ENCODE data around the gene C10orf90.

The C10orf90 gene

GRCh38 chr10:126634347-126634746 lies 36.1 kb downstream of the C10orf90 start:
- DNase-seq = no peak

DNA sequence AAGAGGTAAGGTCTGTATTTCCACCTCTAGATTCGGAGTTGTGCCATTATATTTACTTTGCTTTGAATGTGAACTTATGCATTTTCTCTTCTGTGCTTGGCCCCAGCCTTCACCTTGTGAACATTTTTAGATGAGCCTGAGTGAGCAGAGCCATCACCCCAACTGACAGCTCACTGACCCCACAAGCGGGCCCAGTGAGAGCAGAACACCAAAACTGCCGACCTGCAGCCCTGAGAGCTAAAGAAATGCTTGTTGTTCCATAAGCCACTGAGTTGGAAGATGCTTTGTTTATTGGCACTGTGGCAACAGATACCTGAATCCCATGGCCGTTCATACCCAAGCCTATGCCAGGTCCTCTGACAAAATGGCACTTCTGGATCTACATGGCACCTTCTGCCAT lies 37.8 kb downstream of the C10orf90 start:
- DNase-seq = no peak

DNA sequence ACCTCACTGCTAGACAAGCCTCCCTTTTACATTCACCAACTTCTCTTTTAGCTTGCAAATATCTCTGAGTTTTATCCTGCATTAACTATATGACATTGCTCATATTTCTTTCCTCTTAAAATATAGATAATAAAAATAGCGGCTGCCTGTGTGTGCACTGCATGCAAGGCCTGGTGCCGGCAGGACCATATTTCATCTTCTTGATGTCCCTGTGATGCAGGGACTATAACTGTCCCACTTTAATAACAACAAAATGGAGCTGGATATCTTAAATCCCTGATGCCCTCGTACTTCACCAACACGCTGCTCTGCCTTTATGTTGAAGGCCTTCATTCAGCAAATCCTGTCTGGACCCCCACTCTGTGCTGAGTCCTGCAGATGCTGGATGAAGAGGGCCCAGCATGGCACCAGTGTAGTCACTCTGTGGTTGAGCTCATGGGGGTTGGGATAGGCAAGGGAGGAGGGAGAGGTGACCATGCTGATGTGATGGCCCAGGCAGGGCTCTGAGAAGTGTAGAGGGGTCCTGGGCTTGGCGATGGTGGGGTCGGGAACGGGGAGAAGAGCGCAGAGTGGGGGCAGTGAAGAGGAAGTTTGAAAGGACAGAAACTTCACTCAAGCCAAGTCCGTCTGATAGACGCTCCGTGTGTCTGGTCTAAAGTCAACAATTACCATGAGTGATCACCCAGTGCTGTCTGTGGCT lies 40.4 kb downstream of the C10orf90 start:
- DNase-seq = no peak

- no peak for DNase-seq
Observed at GRCh38 chr10:126628746-126629145, 41.7 kb downstream of the C10orf90 start.

GRCh38 chr10:126621846-126622245 lies 48.6 kb downstream of the C10orf90 start:
- no peak for DNase-seq

DNA sequence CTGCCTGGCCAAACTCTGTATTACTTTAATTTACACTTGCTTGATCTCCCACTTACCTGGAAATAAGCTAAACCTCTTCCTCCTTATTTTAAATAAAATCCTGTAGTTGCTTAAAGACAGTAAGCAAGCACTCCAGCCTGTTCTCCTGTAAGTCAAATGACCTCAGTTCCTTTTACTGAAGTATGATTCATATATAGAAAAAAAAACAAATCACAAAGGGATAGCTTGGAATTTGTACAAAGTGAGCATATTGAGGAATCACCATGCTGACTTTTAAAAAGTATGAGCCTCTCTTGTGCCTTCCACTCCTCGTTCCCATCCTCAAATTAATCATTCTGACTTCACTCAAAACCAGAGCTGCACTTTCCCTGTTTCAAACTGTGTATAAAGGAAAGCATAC lies 52.0 kb downstream of the C10orf90 start:
- no peak for DNase-seq

DNA sequence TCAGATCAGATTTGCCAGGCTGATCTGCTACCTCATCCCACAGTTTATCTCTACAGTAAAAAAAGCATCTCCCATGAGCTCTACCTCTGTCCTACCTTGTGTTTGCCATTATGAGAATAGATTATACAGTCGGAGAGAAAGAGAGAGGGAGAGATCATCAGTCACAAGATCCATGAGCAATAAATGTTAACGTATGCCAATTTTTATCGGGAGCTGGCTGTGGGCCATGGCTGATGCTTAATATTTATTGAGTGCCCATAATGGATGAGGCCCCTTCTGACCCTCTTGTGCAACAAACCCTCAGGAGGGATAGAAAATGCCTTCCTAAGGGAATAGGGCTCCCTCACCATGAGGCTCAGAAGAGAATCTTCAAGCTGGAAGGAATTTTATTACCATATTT lies 52.8 kb downstream of the C10orf90 start:
- DNase-seq = no peak

DNA sequence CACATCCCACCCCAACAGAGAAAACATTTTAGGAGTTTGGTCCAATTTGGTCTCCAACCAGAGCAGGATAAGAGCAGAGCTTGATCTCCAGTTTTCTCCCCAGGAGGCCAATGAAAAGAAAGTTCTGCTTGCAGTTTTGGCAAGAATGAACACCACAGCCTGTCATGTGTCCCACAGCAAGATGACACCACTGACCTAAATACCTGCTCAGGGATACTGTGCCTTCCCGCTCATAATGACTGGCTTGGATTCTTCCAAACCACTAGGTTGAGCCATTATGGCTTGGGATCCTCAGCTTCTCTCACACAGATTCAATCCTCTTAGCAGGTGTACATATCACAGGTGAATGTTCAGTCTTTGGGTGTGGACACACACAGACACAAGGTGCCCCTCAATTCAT lies 53.3 kb downstream of the C10orf90 start:
- DNase-seq = no peak

GRCh38 chr10:126616737-126617136 lies 53.8 kb downstream of the C10orf90 start:
- no peak for DNase-seq

- DNase-seq = no peak
Observed at GRCh38 chr10:126611303-126611702, 59.2 kb downstream of the C10orf90 start.

DNA sequence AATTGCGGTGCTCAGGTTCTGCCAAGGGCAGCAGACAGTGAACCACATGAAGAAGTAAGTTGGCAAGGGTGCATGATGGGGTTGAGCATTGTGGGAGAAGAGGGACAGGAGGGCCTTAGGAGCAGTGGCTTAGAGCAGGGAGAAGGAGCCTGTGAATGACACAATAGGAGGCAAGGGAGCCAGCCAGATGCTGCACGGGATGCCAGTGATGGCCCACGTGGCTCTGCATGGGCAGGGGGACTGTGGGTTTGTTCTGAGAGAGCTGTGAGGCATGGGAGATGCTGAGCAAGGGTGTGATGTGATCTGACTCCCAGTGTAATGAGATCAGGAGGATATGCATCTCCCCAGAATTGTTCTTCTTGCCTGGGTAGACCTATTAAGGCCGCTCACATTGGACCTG lies 60.9 kb downstream of the C10orf90 start:
- no peak for DNase-seq

DNA sequence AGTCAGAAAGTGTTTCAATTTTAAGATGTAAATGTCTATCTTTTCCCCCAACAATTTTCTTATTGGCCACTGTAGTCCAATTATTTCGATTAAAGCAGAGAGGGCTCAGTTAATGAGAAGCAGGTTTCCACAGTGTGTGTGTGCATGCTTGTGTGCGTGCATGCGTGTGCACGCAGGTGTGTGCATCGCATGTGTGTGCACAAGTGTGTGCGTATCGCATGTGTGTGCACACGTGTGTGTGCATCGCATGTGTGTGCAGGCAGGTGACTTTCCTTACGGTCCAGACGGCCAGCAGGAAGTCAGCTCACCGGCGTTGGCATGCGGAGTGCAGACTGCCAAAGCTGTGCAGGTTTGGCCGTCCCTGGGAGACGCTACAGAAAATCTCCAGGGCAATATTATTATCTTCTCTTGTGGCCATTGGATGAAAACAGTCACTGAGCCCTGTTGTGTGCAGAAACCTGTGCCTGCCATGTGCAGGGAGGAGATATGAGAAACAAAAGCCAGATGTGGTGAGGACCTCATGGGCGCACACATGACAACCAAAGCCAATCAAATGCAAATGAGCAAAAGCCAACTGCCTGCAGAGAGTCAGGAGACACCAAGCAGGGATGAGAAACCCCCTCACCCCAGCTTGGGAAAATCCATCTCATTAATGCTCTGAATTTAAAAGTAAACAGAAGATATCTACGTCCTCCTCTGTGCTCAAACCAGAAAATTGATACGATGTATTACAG lies 70.4 kb downstream of the C10orf90 start:
- DNase-seq = no peak

DNA sequence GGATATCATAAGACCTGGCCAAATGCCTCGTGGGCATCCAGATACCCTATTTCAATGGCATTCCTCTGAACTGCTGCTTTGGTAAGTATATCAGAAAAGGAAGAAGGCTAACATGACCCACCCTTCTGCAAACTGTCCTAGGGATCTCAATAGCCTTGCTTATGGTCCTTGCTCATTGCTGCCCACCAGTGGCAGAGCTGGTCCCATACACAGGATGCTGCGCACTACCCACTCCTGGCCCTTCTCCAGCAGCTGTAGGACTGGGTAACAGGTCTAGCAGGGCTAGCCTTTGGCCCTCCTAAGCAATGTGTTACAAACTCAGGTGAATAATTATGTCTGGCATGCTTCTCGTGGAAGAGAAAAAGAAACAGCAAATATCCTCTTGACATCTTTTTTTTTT lies 72.5 kb downstream of the C10orf90 start:
- DNase-seq = no peak

DNA sequence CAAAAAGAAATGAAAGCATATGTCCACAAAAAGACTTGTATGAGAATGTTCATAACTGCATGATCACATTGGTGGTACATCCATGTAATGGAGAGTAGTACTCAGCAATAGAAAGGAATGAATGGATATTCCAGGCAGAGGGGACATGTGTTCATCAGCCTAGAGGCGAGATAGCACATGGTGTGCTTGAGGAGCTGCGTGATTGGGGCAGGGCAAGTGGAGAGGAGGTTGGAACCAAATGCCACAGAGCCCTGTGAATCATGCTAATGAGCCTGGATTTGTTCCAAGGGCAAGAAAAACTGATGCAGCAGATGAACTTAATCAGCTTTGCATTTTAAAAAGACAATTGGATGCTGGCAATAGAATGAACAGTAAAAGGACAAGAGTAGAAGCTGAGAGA lies 73.3 kb downstream of the C10orf90 start:
- DNase-seq = no peak

DNA sequence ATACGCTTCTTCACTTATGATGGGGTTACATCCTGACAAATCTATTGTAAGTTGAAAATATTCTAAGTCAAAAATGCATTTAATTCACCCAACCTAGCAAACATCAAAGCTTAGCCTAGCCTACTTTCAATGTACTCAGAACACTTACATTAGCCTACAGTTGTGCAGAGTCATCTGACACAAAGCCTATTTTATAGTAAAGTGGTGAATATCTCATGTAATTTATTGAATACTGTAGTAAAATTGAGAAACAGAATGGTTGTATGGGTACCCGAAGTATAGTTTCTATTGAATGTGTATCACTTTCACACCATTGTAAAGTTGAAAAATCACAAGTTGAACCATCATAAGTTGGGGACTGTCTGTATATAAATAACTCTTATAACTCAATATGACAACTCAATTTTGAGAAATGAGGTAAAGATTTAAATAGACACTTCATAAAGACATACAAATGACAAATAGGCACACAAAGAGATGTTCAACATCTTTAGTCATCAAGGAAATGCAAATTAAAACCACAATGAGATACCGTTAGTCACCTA lies 73.9 kb downstream of the C10orf90 start:
- DNase-seq = no peak

DNA sequence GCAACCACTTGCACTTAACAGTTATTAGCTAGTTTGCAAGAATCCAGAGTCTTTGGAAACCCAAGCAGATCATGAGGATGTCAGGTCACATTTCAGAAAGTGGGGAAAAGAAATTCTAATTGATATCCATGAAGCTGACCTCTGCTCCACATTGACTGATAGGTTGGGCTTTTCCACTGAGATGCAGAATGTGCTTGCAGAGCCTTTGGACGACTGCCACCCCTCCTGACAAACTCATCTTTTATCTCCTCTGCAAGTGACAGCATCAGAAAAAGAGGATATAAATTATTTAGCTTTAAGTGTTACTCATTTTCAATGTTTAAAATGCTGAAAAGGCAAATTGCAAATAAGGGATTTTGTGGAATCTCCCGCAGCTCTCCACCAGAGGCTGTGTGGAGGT lies 75.3 kb downstream of the C10orf90 start:
- no peak for DNase-seq

- DNase-seq = no peak
Observed at GRCh38 chr10:126593968-126594701, 76.4 kb downstream of the C10orf90 start.

DNA sequence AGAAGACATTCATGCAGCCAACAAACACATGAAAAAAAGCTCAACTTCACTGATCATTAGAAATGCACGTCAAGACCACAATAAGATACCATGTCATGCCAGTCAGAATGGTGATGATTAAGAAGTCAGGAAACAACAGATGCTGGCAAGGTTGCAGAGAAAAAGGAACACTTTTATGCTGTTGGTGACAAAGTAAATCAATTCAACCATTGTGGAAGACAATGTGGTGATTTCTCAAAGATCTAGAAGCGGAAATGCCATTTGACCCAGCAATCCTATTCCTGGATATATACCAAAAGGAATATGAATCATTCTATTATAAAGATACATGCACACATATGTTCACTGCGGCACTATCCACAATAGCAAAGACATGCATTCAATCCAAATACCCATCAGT lies 77.6 kb downstream of the C10orf90 start:
- DNase-seq = no peak

DNA sequence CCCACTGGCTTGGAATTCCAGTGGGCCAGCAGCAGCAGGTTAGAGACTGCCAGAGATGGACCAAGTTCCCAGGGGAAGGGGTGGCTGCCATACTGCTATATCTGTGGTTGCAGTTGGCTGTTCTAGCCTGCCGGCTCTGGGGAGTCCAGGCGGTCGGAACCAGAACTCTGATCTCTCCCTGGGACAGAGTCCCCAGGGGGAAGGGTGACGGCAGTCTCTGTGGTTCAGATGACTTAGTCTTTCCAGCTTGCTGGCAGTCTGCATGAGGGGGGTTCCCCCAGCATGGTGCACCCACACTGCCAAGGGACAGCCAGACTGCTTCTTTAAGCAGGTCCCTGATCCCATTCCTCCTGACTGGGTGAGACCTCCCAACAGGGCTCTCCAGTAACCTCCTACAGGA lies 82.5 kb downstream of the C10orf90 start:
- no peak for DNase-seq

GRCh38 chr10:126586878-126587277 lies 83.6 kb downstream of the C10orf90 start:
- no peak for DNase-seq

DNA sequence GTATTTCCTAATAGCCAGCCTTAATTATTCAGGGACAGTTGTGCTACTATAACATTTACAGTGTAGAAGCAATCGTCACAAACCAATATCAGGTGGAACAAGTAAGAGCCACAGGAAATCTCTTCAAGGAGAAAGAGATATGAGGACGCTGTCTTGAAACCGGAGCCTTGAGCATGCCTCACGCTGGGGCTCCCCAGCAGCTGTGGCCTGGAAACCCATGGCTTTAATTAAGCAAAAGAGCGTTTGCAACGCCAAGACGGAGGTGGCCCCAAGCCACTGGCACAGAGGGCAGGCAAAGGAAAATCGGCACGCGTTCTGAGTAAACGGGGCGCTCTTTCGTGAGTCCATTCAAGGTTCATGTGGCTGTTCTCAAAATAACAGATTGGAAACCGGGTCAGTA lies 84.4 kb downstream of the C10orf90 start:
- DNase-seq = no peak

DNA sequence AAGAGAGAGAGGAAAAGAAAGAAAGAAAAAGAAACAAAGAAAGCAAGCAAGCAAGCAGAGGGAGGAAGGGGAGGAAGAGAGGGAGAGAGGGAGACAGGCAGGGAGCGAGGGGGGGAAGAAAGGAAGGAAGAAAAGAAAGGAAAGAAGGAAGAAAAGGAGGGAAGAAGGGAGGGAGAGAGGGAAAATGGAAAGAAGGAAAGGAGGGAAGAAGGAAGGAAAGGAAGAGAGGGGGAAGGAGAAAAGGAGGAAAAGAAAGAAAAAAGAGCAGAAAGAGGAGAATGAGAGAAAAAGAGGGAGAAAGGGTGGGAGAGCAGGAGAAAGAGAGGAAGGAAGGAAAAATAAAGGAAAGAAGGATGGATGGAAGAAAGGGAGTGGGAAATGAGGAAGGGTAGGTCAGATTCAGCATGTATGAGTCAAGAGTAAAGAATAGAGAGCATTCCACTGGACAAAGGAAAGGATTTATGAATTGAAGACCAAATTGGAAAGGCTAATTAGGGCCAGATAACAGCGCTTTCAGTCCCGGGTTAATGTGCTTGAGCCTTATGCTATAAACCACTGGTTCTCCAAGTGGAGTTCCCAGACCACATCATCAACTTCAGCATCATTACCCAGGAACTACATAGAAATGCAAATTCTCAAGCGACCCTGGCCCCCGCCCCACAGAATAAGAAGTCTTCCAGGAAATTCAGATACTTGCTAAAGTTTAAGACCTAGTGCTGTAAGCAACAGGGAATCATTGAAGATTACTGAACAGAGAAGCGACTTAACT lies 85.1 kb downstream of the C10orf90 start:
- DNase-seq = no peak

DNA sequence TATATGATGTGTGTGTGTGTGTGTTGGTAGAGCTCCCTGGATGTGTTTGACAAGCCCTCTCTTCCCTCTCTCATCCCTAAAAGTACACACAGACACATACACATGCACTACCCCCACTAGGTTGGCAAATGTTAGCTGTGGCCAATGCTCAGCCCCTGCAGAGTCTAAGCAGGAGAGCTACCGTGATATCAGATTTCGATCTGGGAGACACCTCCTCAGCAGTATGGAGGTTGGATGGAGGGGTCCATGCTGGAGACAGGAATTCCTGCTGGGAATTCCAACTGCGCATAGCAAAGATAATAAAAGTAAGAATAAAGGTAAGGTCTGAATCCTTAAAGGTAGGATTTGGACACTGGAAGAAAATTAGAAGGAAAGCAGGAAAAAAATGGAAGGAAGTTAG lies 85.7 kb downstream of the C10orf90 start:
- no peak for DNase-seq

Measured in DMS79 treated with DMSO at 0.1 percent for 48 hours (cell line).